ENCODE data around the gene SARNP. TPM values are rescaled to one million over a fixed set of nuclear protein-coding genes. Genes with fewer than 3 reads are reported as not detected.

SARNP gene
- polyA plus RNA-seq, 1 of the 3 experiments (the other 2 are of a cell fraction) = 65.8 TPM

DNA sequence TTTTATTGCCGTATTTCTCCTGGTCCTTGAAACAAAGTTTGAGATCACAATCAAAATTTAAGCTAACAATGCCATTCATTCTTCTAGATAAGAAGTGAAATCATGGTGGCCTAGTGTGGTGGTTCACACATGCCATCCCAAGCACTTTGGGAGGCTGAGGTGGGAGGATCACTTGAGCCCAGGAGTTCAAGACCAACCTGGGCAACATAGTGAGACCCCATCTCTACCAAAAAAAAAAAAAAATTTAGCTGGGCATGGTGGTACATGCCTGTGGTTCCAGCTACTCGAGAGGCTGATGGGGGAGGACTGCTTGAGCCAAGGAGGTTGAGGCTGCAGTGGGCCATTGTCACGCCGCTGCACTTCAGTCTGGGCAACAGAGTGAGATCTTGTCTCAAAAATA, 50.4 kb downstream of the SARNP start:
- POLR2A ChIA-PET = no interaction called here
- peaks cover 0 to 2% of the 10 kb centered on the region in 2 experiments; a peak in 1 of 4 replicates for H3K4me1 ChIP-seq (ENCODE audit: control insufficient read depth in 1 of 2, insufficient read depth in 2 of 2, low read depth in 1 of 2, low read length in 1 of 2)

DNA sequence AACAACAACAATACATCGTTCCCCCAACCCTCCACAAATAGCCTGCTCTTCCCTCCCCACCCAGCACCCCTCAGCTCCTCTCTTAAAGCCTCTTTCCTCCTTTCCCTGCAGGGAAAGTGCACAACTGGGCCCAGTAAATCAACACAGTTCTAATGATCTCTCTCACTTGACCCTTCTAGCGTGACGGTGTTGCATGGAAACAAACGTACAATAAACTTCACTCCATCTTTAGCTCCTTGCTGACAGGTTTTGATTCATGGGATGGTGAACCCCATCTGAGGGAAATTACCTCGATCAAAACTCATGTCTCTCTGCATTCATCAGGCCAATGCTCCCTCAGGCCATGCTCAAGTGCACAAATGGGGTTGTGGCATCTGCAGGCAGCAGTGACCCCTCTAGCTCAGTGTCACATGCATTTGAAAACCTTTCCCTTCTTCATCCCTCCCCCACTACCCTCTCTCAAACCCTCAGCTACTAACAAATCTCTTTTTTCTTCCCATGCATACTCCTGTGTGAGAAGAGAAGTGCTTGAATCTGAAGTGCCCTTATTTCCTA, 51.7 kb downstream of the SARNP start:
- no peak overlapping the region for H3K27ac ChIP-seq (ENCODE audit: low read depth in 2 of 2, low read length in 1 of 2)
- no peak overlapping the region for H2AFZ ChIP-seq (ENCODE audit: low read depth)
- H3K9me3 ChIP-seq = no peaks in the 10 kb centered on the region
- no peaks in the 10 kb centered on the region for H3K9me2 ChIP-seq
- H3F3A ChIP-seq (replicated peaks; ENCODE audit: insufficient read depth) = no peaks in the 10 kb centered on the region
- H3K4me3 ChIP-seq (ENCODE audit: low read depth in 2 of 2, low read length in 1 of 2) = no peak overlapping the region
- H3K27me3 ChIP-seq (ENCODE audit: insufficient read depth) = no peaks in the 10 kb centered on the region
- no peaks in the 10 kb centered on the region for H4K20me1 ChIP-seq (ENCODE audit: insufficient read depth)
- CTCF ChIA-PET = interaction anchor here (0.8 to 1.4 kb wide), 3 partner anchors 9 to 18 kb away, joined by 3 to 4 read pairs (median 3); no protein-coding TSS in a partner anchor
- H3K9ac ChIP-seq = no peak overlapping the region
- H3K79me2 ChIP-seq (ENCODE audit: insufficient read depth) = peaks cover 19% of the 10 kb centered on the region; the same call in 1 of the 2 replicates
- no peak for DNase-seq
- 86% methylated on average over 5 of the region's 5 CpGs for WGBS (ENCODE audit: low lambda C conversion rate)
- H3K4me2 ChIP-seq = no peak overlapping the region
- H3K4me1 ChIP-seq (ENCODE audit: control insufficient read depth in 1 of 2, insufficient read depth in 2 of 2, low read depth in 1 of 2, low read length in 1 of 2) = peaks cover 0 to 2% of the 10 kb centered on the region in 2 experiments; a peak in 1 of 4 replicates
- TF ChIP-seq GABPA (IDR thresholded peaks at IDR 0.05; ENCODE audit: low read depth) = no peak
- no peak for TF ChIP-seq RXRA (IDR thresholded peaks at IDR 0.05; ENCODE audit: borderline replicate concordance, low read depth)
- TF ChIP-seq TAF1 (IDR thresholded peaks at IDR 0.05; ENCODE audit: borderline replicate concordance, low read depth, low read length) = no peak
- TF ChIP-seq MXI1 (IDR thresholded peaks at IDR 0.05; ENCODE audit: low read depth, low read length) = no peak
- TF ChIP-seq, protein P1, sequence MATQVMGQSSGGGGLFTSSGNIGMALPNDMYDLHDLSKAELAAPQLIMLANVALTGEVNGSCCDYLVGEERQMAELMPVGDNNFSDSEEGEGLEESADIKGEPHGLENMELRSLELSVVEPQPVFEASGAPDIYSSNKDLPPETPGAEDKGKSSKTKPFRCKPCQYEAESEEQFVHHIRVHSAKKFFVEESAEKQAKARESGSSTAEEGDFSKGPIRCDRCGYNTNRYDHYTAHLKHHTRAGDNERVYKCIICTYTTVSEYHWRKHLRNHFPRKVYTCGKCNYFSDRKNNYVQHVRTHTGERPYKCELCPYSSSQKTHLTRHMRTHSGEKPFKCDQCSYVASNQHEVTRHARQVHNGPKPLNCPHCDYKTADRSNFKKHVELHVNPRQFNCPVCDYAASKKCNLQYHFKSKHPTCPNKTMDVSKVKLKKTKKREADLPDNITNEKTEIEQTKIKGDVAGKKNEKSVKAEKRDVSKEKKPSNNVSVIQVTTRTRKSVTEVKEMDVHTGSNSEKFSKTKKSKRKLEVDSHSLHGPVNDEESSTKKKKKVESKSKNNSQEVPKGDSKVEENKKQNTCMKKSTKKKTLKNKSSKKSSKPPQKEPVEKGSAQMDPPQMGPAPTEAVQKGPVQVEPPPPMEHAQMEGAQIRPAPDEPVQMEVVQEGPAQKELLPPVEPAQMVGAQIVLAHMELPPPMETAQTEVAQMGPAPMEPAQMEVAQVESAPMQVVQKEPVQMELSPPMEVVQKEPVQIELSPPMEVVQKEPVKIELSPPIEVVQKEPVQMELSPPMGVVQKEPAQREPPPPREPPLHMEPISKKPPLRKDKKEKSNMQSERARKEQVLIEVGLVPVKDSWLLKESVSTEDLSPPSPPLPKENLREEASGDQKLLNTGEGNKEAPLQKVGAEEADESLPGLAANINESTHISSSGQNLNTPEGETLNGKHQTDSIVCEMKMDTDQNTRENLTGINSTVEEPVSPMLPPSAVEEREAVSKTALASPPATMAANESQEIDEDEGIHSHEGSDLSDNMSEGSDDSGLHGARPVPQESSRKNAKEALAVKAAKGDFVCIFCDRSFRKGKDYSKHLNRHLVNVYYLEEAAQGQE (IDR thresholded peaks at IDR 0.05; ENCODE audit: low read depth, low read length) = no peak
- no peak for TF ChIP-seq RAD21 (IDR thresholded peaks at IDR 0.05; ENCODE audit: low read length)
- POLR2A ChIA-PET = interaction anchor here (0.6 kb wide), 1 partner anchor 21 kb away, joined by 4 read pairs; no protein-coding TSS in a partner anchor
- H3K36me3 ChIP-seq (replicated peaks in 1 of 2; ENCODE audit: control insufficient read depth in 1 of 2, insufficient read depth in 2 of 2, low read length in 1 of 2) = peaks cover 25 to 41% of the 10 kb centered on the region in 2 experiments

More for the DNA sequence above, 50.4 kb downstream of the SARNP start:
- TF ChIP-seq, protein P2, sequence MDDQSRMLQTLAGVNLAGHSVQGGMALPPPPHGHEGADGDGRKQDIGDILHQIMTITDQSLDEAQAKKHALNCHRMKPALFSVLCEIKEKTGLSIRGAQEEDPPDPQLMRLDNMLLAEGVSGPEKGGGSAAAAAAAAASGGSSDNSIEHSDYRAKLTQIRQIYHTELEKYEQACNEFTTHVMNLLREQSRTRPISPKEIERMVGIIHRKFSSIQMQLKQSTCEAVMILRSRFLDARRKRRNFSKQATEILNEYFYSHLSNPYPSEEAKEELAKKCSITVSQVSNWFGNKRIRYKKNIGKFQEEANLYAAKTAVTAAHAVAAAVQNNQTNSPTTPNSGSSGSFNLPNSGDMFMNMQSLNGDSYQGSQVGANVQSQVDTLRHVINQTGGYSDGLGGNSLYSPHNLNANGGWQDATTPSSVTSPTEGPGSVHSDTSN (IDR thresholded peaks at IDR 0.05) = no peak
- TF ChIP-seq MXI1 (IDR thresholded peaks at IDR 0.05; ENCODE audit: low read depth, low read length) = no peak
- no peak for TF ChIP-seq GABPA (IDR thresholded peaks at IDR 0.05; ENCODE audit: low read depth)
- TF ChIP-seq NRF1 (IDR thresholded peaks at IDR 0.05; ENCODE audit: low read depth, low read length) = no peak
- TF ChIP-seq NFIC (IDR thresholded peaks at IDR 0.05; ENCODE audit: borderline replicate concordance) = no peak
- no peak for TF ChIP-seq SMC3 (IDR thresholded peaks at IDR 0.05; ENCODE audit: low read depth, low read length)
- TF ChIP-seq RAD21 (IDR thresholded peaks at IDR 0.05; ENCODE audit: low read length) = no peak
- TF ChIP-seq RFX5 (IDR thresholded peaks at IDR 0.05; ENCODE audit: low read length) = no peak
- TF ChIP-seq, protein P3, sequence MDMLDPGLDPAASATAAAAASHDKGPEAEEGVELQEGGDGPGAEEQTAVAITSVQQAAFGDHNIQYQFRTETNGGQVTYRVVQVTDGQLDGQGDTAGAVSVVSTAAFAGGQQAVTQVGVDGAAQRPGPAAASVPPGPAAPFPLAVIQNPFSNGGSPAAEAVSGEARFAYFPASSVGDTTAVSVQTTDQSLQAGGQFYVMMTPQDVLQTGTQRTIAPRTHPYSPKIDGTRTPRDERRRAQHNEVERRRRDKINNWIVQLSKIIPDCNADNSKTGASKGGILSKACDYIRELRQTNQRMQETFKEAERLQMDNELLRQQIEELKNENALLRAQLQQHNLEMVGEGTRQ (IDR thresholded peaks at IDR 0.05; ENCODE audit: borderline replicate concordance, low read depth, low read length) = no peak
- TF ChIP-seq, protein P4, sequence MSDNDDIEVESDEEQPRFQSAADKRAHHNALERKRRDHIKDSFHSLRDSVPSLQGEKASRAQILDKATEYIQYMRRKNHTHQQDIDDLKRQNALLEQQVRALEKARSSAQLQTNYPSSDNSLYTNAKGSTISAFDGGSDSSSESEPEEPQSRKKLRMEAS (IDR thresholded peaks at IDR 0.05; ENCODE audit: low read depth) = no peak
- no peak overlapping the region for H3K9ac ChIP-seq
- H3K36me3 ChIP-seq (replicated peaks in 1 of 2; ENCODE audit: control insufficient read depth in 1 of 2, insufficient read depth in 2 of 2, low read length in 1 of 2) = peaks cover 22 to 45% of the 10 kb centered on the region in 2 experiments
- H4K20me1 ChIP-seq (ENCODE audit: insufficient read depth) = no peaks in the 10 kb centered on the region
- H3K4me2 ChIP-seq = no peak overlapping the region
- H2AFZ ChIP-seq (ENCODE audit: low read depth) = no peak overlapping the region
- no peak for DNase-seq
- no peaks in the 10 kb centered on the region for H3K27me3 ChIP-seq (ENCODE audit: insufficient read depth)
- CTCF ChIA-PET = interaction anchor here (1.2 to 1.8 kb wide), 3 partner anchors 14 to 172 kb away, joined by 4 to 7 read pairs (median 4); no protein-coding TSS in a partner anchor
- no peaks in the 10 kb centered on the region for H3F3A ChIP-seq (replicated peaks; ENCODE audit: insufficient read depth)
- H3K4me3 ChIP-seq (ENCODE audit: low read depth in 2 of 2, low read length in 1 of 2) = no peak overlapping the region
- H3K9me3 ChIP-seq = no peaks in the 10 kb centered on the region
- H3K79me2 ChIP-seq (ENCODE audit: insufficient read depth) = peaks cover 19% of the 10 kb centered on the region; the same call in 1 of the 2 replicates
- H3K27ac ChIP-seq (ENCODE audit: low read depth in 2 of 2, low read length in 1 of 2) = no peak overlapping the region
- 100% methylated on average over 4 of the region's 4 CpGs for WGBS (ENCODE audit: low lambda C conversion rate)
- no peaks in the 10 kb centered on the region for H3K9me2 ChIP-seq

Data from SK-N-SH (cell line).